Tibial nerve (tissue), 4 donors: ENCODE measurements around the gene KCNV2. TPM values are rescaled to one million over a fixed set of nuclear protein-coding genes. Genes with fewer than 3 reads are reported as not detected.
A peak's percentile ranks its signal among the peaks of the same experiment; 100 is the strongest.

Experiments used
- DNase-seq, 2 donors: peaks; one replicate each; pipeline ENCODE4 v3.0.0-alpha.2; 2019; ENCODE audit warnings: low spot score in 2 of 2
- H3K27ac ChIP-seq, 4 donors: fragments of 200-600 bp; sonication (generic) in 3 of 4; one replicate each; pipeline ENCODE4 v1.5.1; 2017 to 2019; ENCODE audit warnings: mild to moderate bottlenecking in 1 of 4
- H3K27me3 ChIP-seq, 2 donors: fragments of 200-600 bp; sonication (generic) in 1 of 2; one replicate each; pipeline versions ENCODE4 v1.5.1 to v1.6.0; 2017 to 2019
- H3K36me3 ChIP-seq, 3 donors: fragments of 200-600 bp; sonication (generic); one replicate each; pipeline ENCODE4 v1.5.1; 2018 to 2019
- H3K4me1 ChIP-seq, 4 donors: fragments of 200-600 bp; sonication (generic) in 3 of 4; one replicate each; pipeline ENCODE4 v1.5.1; 2017 to 2019
- H3K4me3 ChIP-seq, 4 donors: fragments of 200-600 bp; sonication (generic) in 3 of 4; one replicate each; pipeline ENCODE4 v1.5.1; 2017 to 2019; ENCODE audit warnings: mild to moderate bottlenecking in 1 of 4, moderate library complexity in 1 of 4
- H3K9me3 ChIP-seq, 4 donors: fragments of 200-600 bp; sonication (generic) in 3 of 4; one replicate each; pipeline ENCODE4 v1.5.1; 2017 to 2019
- EP300 ChIP-seq, 2 donors: sonication (generic); formaldehyde crosslinking; IDR thresholded peaks; one replicate each; pipeline ENCODE4 v1.6.1; 2017; ENCODE audit warnings: antibody characterized with exemption in 2 of 2, mild to moderate bottlenecking in 1 of 2
- POLR2A ChIP-seq, 2 donors: fragments of 450-650 bp; IDR thresholded peaks; one replicate each; pipeline ENCODE4 v1.6.1; 2017; ENCODE audit warnings: antibody characterized with exemption in 2 of 2, mild to moderate bottlenecking in 2 of 2, moderate library complexity in 2 of 2
- WGBS, 2 donors: methylation state at CpG; one replicate each; pipeline ENCODE4 v1.1.5; 2018; 5-methylcytosine and 5-hydroxymethylcytosine counted together
- total RNA-seq, 4 donors: library from RNA; depleted of rRNA; stranded (reverse); fragments of >200 nt; gene quantifications; one replicate each; pipeline ENCODE4 v1.1.0, GENCODE V29; 2016
- TF ChIP-seq, protein P1 (sequence below), 5 experiments: fragments of 200-600 bp in 3 of 5; fragments of 450-650 bp in 2 of 5; sonication (generic) in 3 of 5; IDR thresholded peaks; one replicate each; pipeline ENCODE4 v1.5.1; 2016 to 2019; ENCODE audit warnings: antibody characterized with exemption in 5 of 5, mild to moderate bottlenecking in 3 of 5, moderate library complexity in 2 of 5

Gene KCNV2
- total RNA-seq, 4 donors from 2014 or later = not detected

DNA sequence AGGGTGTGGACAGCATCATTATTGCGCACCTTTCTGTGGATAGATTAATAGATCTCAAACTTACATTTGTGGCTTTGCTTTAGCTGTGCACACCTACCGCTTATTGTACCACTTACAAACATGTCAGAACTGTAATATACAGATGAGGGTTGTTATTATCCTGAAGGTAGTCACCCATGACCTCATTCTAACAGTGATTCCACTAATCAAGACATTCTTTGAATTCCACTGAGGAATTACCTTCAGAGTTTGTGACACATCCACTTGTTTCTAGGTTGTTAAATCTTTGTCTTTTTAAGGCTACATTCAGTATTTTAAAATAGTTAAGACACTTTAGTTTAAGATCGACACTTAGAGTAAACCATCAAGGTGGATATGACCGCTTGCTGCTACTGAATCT lies 7.8 kb downstream of the KCNV2 start:
- no peaks in the 10 kb centered on the region for H3K27me3 ChIP-seq
- H3K27ac ChIP-seq = no peak overlapping the region
- H3K9me3 ChIP-seq = no peaks in the 10 kb centered on the region
- 88 to 89% methylated on average over 4 of the region's 4 CpGs for WGBS, 2 donors
- no peak for TF ChIP-seq POLR2A (IDR thresholded peaks at IDR 0.05)
- TF ChIP-seq, protein P1, sequence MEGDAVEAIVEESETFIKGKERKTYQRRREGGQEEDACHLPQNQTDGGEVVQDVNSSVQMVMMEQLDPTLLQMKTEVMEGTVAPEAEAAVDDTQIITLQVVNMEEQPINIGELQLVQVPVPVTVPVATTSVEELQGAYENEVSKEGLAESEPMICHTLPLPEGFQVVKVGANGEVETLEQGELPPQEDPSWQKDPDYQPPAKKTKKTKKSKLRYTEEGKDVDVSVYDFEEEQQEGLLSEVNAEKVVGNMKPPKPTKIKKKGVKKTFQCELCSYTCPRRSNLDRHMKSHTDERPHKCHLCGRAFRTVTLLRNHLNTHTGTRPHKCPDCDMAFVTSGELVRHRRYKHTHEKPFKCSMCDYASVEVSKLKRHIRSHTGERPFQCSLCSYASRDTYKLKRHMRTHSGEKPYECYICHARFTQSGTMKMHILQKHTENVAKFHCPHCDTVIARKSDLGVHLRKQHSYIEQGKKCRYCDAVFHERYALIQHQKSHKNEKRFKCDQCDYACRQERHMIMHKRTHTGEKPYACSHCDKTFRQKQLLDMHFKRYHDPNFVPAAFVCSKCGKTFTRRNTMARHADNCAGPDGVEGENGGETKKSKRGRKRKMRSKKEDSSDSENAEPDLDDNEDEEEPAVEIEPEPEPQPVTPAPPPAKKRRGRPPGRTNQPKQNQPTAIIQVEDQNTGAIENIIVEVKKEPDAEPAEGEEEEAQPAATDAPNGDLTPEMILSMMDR (IDR thresholded peaks at IDR 0.05) = no peak
- TF ChIP-seq EP300 (IDR thresholded peaks at IDR 0.05) = no peak
- peaks cover 0 to 15% (median 3%) of the 10 kb centered on the region in 4 donors for H3K4me1 ChIP-seq
- H3K36me3 ChIP-seq = no peaks in the 10 kb centered on the region
- no peak for DNase-seq
- no peak overlapping the region for H3K4me3 ChIP-seq

DNA sequence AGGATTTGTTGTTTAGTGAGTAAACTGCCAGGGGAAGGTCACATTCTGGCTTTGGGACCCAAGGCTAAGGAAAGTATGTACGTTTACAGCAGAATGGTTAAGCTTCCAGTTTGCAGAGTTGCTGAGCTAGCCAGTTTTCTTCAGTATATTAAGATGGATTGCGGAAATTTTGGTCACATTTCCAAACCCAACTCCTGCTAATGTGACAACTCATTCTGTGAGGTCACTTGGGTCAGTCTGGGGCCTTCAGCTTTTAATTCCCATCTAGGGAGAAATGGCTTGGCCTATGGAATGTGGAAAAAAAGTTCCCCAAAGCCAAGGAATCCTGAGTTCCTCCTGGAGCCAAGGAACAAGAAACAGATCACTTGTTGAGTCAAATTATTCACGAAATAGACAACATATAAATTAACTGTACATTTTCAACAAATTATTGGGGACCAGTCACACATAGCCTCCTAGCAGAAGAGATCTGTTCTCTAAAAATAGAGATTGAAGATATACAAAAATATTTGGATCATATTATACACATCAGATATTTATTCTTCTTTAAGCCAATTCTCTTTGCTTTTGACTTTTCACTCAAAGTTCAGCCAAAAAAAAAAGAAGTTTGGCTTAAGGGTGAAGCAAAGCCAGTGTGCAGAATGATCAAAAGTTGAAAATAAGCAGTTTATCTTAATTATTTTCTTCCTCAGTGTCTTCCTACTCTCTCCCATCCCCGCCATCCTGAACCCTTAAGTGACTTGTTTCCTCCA lies 8.8 kb downstream of the KCNV2 start:
- Histone ChIP-seq H3K4me3 (no peak overlapping the region), H3K27me3 (no peaks in the 10 kb centered on the region), H3K27ac (peak overlapping the region in 1 of 4 donors; percentile 11), H3K9me3 (no peaks in the 10 kb centered on the region), H3K36me3 (no peaks in the 10 kb centered on the region), H3K4me1 (peaks cover 0 to 15% (median 3%) of the 10 kb centered on the region in 4 donors)
- DNase-seq = no peak
- 62 to 63% methylated on average over 4 of the region's 4 CpGs for WGBS, 2 donors
- TF ChIP-seq, protein P1 (IDR thresholded peaks at IDR 0.05) = no peak
- TF ChIP-seq EP300 (IDR thresholded peaks at IDR 0.05) = no peak
- no peak for TF ChIP-seq POLR2A (IDR thresholded peaks at IDR 0.05)

DNA sequence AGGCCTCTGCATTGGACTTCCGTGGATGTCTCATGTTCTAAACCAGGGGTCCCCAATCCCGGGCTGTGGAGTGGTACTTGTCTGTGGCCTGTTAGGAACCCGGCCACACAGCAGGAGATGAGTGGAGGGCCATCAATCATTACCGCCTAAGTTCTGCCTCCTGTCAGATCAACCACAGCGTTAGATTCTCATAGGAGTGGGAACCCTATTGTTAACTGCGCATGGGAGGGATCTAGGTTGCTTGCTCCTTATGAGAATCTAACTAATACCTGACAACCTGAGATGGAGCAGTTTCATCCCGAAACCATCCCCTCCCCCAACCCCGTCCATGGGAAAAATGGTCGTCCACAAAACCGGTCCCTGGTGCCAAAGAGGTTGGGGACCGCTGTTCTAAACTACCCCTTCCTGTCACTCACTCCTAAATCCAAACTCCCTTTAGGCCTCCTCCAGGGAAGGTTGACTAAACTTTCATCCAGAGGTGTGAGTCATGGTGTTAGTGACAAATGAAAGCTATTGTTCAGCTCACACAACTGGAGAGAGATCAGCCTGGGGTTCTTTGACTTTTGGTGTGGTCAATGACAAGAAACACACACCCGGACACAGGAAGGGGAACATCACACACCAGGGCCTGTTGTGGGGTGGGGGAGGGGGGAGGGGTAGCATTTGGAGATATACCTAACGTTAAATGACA lies 9.5 kb downstream of the KCNV2 start:
- Histone ChIP-seq H3K9me3 (no peaks in the 10 kb centered on the region), H3K4me3 (no peak overlapping the region), H3K27ac (no peak overlapping the region), H3K4me1 (peaks cover 0 to 15% (median 3%) of the 10 kb centered on the region in 4 donors), H3K36me3 (no peaks in the 10 kb centered on the region), H3K27me3 (no peaks in the 10 kb centered on the region)
- TF ChIP-seq EP300 (IDR thresholded peaks at IDR 0.05) = no peak
- TF ChIP-seq, protein P1 (IDR thresholded peaks at IDR 0.05) = no peak
- no peak for TF ChIP-seq POLR2A (IDR thresholded peaks at IDR 0.05)
- DNase-seq = no peak
- 85 to 88% methylated on average over 13 of the region's 13 CpGs for whole genome bisulfite sequencing, 2 donors

DNA sequence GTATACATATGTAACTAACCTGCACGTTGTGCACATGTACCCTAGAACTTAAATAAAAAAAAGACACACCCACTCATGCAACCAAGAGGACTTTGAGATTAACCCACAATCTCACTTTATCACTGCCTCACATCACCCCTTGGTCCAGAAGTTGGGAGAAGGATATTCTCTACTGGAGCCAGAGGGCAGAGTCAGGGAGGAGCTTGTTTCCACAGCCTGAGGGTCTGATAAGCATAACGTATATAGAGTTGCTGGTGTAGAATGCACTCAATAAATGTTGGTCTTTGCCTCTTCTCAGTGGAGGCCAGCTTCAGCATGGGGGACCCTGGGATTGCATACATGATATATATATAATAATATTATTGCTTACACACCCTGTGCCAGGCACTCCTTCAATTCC lies 10.1 kb downstream of the KCNV2 start:
- Histone ChIP-seq H3K9me3 (no peaks in the 10 kb centered on the region), H3K4me3 (no peak overlapping the region), H3K27me3 (no peaks in the 10 kb centered on the region), H3K4me1 (peaks cover 0 to 15% (median 3%) of the 10 kb centered on the region in 4 donors), H3K27ac (no peak overlapping the region), H3K36me3 (no peaks in the 10 kb centered on the region)
- no peak for DNase-seq
- 86% methylated on average over 2 of the region's 2 CpGs for WGBS, 2 donors
- TF ChIP-seq POLR2A (IDR thresholded peaks at IDR 0.05) (no peak), EP300 (IDR thresholded peaks at IDR 0.05) (no peak)
- TF ChIP-seq, protein P1 (IDR thresholded peaks at IDR 0.05) = no peak
